Neural cell (in vitro differentiated cells): ENCODE measurements around the gene RAVER1. TPM values are rescaled to one million over a fixed set of nuclear protein-coding genes. Genes with fewer than 3 reads are reported as not detected.

ENCODE experiments used
- H2AFZ ChIP-seq: fragments of 200-600, 300-800 bp; sonication (generic), shearing (Covaris generic); 2 replicates; pipeline ENCODE4 v1.6.0; 2014; ENCODE audit warnings: low read depth, mild to moderate bottlenecking, antibody characterized with exemption, low read length, moderate library complexity
- H3F3A ChIP-seq: fragments of 200-600 bp; shearing (Covaris generic); 2 replicates; pipeline ENCODE4 v1.6.1; 2016; ENCODE audit warnings: mild to moderate bottlenecking, moderate library complexity, mixed read lengths, antibody characterized with exemption, low read length; ENCODE audit not compliant: insufficient read depth, poor library complexity, severe bottlenecking
- H3K27ac ChIP-seq: fragments of 200-600, 300-800 bp; sonication (generic), shearing (Covaris generic); 2 replicates; pipeline ENCODE4 v1.5.1; 2014; ENCODE audit warnings: mild to moderate bottlenecking, low read length, moderate library complexity
- H3K27me3 ChIP-seq: fragments of 300-800, 200-600 bp; sonication (generic), shearing (Covaris generic); 2 replicates; pipeline ENCODE4 v1.6.0; 2014; ENCODE audit warnings: mild to moderate bottlenecking, low read depth, low read length, moderate library complexity; ENCODE audit not compliant: insufficient read depth
- H3K36me3 ChIP-seq: fragments of 300-800, 200-600 bp; sonication (generic), shearing (Covaris generic); 2 replicates; pipeline ENCODE4 v1.5.1; 2014; ENCODE audit warnings: mild to moderate bottlenecking, antibody characterized with exemption, low read length, moderate library complexity; ENCODE audit not compliant: insufficient read depth
- H3K4me2 ChIP-seq: fragments of 300-800, 200-600 bp; sonication (generic), shearing (Covaris generic); 2 replicates; pipeline ENCODE4 v1.6.0; 2014; ENCODE audit warnings: mild to moderate bottlenecking, low read length
- H3K4me3 ChIP-seq: fragments of 300-800, 200-600 bp; sonication (generic), shearing (Covaris generic); 2 replicates; pipeline ENCODE4 v1.5.1; 2014; ENCODE audit warnings: mild to moderate bottlenecking, low read length, moderate library complexity
- H3K79me2 ChIP-seq: fragments of 200-600 bp; shearing (Covaris generic); replicated peaks from 2 replicates; pipeline ENCODE4 v1.6.0; 2014; ENCODE audit warnings: mild to moderate bottlenecking, low read length, moderate library complexity; ENCODE audit not compliant: insufficient read depth
- H3K9ac ChIP-seq: fragments of 300-800, 200-600 bp; sonication (generic), shearing (Covaris generic); 2 replicates; pipeline ENCODE4 v1.6.1; 2016; ENCODE audit warnings: mild to moderate bottlenecking, low read length, mixed read lengths
- H3K9me2 ChIP-seq: fragments of 200-600 bp; shearing (Covaris generic); 2 replicates; pipeline ENCODE4 v1.6.1; 2016; ENCODE audit warnings: mild to moderate bottlenecking, low read length, mixed read lengths; ENCODE audit not compliant: insufficient read depth
- H3K9me3 ChIP-seq: fragments of 200-600, 300-800 bp; sonication (generic), shearing (Covaris generic); 2 replicates; pipeline ENCODE4 v1.6.1; 2016; ENCODE audit warnings: mild to moderate bottlenecking, mixed run types, low read length, moderate library complexity, mixed read lengths
- H4K20me1 ChIP-seq: fragments of 200-600 bp; shearing (Covaris generic); 2 replicates; pipeline ENCODE4 v1.6.1; 2016; ENCODE audit warnings: mild to moderate bottlenecking, mixed run types; ENCODE audit not compliant: insufficient read depth
- CTCF ChIP-seq: fragments of 450-650 bp; IDR thresholded peaks from 2 replicates; pipeline ENCODE4 v1.5.1; 2014; ENCODE audit warnings: antibody characterized with exemption, mild to moderate bottlenecking, moderate library complexity; ENCODE audit not compliant: poor library complexity, severe bottlenecking
- EP300 ChIP-seq: fragments of 450-650 bp; conservative IDR thresholded peaks from 2 replicates; pipeline ENCODE4 v1.6.1; 2014; ENCODE audit warnings: antibody characterized with exemption, mild to moderate bottlenecking, moderate library complexity; ENCODE audit not compliant: poor library complexity, severe bottlenecking
- EZH2 ChIP-seq: fragments of 200-600, 300-800 bp; shearing (Covaris generic), sonication (generic); IDR thresholded peaks from 2 replicates; pipeline ENCODE4 v1.6.1; 2014; ENCODE audit warnings: antibody characterized with exemption, low read length, borderline replicate concordance, mild to moderate bottlenecking; ENCODE audit not compliant: insufficient read depth, poor library complexity, severe bottlenecking
- MXI1 ChIP-seq: fragments of 450-650 bp; conservative IDR thresholded peaks from 2 replicates; pipeline ENCODE4 v1.6.1; 2014; ENCODE audit warnings: antibody characterized with exemption, mild to moderate bottlenecking; ENCODE audit not compliant: poor library complexity, severe bottlenecking
- POLR2AphosphoS5 ChIP-seq: IDR thresholded peaks from 2 replicates; pipeline ENCODE4 v1.6.1; 2012
- RAD21 ChIP-seq: fragments of 450-650 bp; conservative IDR thresholded peaks from 2 replicates; pipeline ENCODE4 v1.6.1; 2014; ENCODE audit warnings: antibody characterized with exemption, mild to moderate bottlenecking, moderate library complexity
- REST ChIP-seq: IDR thresholded peaks from 2 replicates; pipeline ENCODE4 v1.6.1; 2012; ENCODE audit warnings: borderline replicate concordance
- SMC3 ChIP-seq: fragments of 450-650 bp; conservative IDR thresholded peaks from 2 replicates; pipeline ENCODE4 v1.6.1; 2014; ENCODE audit warnings: antibody characterized with exemption, mild to moderate bottlenecking, moderate library complexity; ENCODE audit not compliant: poor library complexity
- TAF1 ChIP-seq: IDR thresholded peaks from 2 replicates; pipeline ENCODE4 v1.6.1; 2012; ENCODE audit warnings: low read depth
- polyA plus RNA-seq: library from polyadenylated mRNA; depleted of rRNA; stranded (reverse); fragments of >200 nt; gene quantifications from 2 replicates; pipeline ENCODE4 v1.2.3, GENCODE V29; 2014

RAVER1 gene
- polyA plus RNA-seq, 1 donor from 2014 or later: 1.3 TPM

GRCh38 chr19:10309423-10309822 lies 23.9 kb downstream of the RAVER1 start, which contains the start of gene ZGLP1:
Gene ZGLP1 (minus strand): TSS chr19:10309815.
- Histone ChIP-seq H3K79me2 (no peaks in the 10 kb centered on the region), H3K4me3 (no peak within 1 kb of the TSS), H4K20me1 (no peaks in the 10 kb centered on the region), H2AFZ (no peak within 1 kb of the TSS), H3K9me2 (no peaks in the 10 kb centered on the region), H3F3A (no peaks in the 10 kb centered on the region), H3K36me3 (no peaks in the 10 kb centered on the region), H3K9me3 (no peaks in the 10 kb centered on the region), H3K27me3 (no peaks in the 10 kb centered on the region), H3K27ac (no peak within 1 kb of the TSS), H3K9ac (no peak within 1 kb of the TSS), H3K4me2 (no peak within 1 kb of the TSS)
- TF ChIP-seq REST: no peak
- no peak for TF ChIP-seq EZH2
- TF ChIP-seq CTCF: no peak
- no peak for TF ChIP-seq TAF1
- no peak for TF ChIP-seq SMC3
- no peak for TF ChIP-seq EP300
- TF ChIP-seq MXI1: no peak
- no peak for TF ChIP-seq POLR2AphosphoS5
- no peak for TF ChIP-seq RAD21

GRCh38 chr19:10306327-10306726 lies 27.0 kb downstream of the RAVER1 start:
- Histone ChIP-seq H3K27me3 (no peaks in the 10 kb centered on the region), H3F3A (no peaks in the 10 kb centered on the region), H3K27ac (no peak overlapping the region), H2AFZ (no peak overlapping the region), H3K79me2 (no peaks in the 10 kb centered on the region), H3K9me3 (no peaks in the 10 kb centered on the region), H4K20me1 (no peaks in the 10 kb centered on the region), H3K9ac (no peak overlapping the region), H3K9me2 (no peaks in the 10 kb centered on the region), H3K4me2 (no peak overlapping the region), H3K36me3 (no peaks in the 10 kb centered on the region), H3K4me3 (no peak overlapping the region)
- TF ChIP-seq SMC3: no peak
- TF ChIP-seq RAD21: no peak
- no peak for TF ChIP-seq TAF1
- no peak for TF ChIP-seq POLR2AphosphoS5
- TF ChIP-seq CTCF: no peak
- TF ChIP-seq REST: no peak
- no peak for TF ChIP-seq EP300
- TF ChIP-seq MXI1: no peak
- TF ChIP-seq EZH2: no peak
